HG03354 (cell line): ENCODE data around the gene TRUB2.
"Not testable (repeated sequence)": the region's sequence is repeated elsewhere in the genome, so short reads cannot be mapped to it uniquely, and the experiment has no call there.

ENCODE experiments used
- ATAC-seq: cut with Tn5 transposase; IDR thresholded peaks from one replicate; pipeline ENCODE4 v1.9.1; 2021; ENCODE audit warnings: mild to moderate bottlenecking; ENCODE audit not compliant: unreplicated experiment, poor library complexity, severe bottlenecking

The TRUB2 gene

GRCh38 chr9:128309551-128309950 lies 12.7 kb downstream of the TRUB2 start:
- no peak for ATAC-seq

GRCh38 chr9:128304971-128305288 lies 17.3 kb downstream of the TRUB2 start:
- no peak for ATAC-seq

DNA sequence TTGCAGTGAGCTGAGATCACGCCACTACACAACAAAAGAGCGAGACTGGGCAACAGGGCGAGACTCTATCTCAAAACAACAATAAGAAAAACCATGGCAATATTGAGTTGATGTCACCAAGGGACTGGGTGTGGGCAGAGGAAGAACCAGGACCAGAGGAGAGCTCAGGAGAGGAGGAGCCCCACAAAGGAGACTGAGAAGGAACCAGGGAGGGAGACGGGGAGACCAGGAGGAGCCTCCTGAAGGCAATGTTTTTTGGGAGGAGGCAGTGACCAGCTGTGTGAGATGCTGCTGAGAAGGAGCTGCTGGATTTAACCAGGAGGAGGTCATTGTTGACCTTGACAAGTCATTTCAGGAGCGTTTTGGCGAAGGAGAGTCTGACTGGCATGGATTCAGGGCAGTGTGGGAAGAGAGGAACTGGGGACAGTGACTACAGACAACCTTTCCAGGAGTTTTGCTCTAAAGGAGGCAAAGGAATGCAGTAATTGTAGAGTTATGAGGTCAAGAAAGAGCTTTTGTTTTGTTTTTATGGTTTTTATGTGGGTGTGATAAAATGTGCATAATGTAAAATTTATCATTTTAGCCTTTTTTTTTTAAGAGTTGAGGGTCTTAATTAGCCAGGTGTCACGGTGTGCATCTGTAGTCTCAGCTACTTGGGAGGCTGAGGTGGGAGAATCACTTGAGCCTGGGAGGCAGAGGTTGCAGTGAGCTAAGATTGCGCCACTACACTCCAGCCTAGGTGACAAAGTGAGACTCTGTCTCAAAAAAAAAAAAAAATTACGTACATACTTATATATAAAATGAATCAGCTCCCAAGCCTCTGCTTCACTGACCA lies 17.9 kb downstream of the TRUB2 start:
- ATAC-seq: no peak

GRCh38 chr9:128298535-128299482 lies 23.4 kb downstream of the TRUB2 start:
- ATAC-seq: no peak

GRCh38 chr9:128297221-128297773 lies 24.9 kb downstream of the TRUB2 start:
- ATAC-seq: no peak

DNA sequence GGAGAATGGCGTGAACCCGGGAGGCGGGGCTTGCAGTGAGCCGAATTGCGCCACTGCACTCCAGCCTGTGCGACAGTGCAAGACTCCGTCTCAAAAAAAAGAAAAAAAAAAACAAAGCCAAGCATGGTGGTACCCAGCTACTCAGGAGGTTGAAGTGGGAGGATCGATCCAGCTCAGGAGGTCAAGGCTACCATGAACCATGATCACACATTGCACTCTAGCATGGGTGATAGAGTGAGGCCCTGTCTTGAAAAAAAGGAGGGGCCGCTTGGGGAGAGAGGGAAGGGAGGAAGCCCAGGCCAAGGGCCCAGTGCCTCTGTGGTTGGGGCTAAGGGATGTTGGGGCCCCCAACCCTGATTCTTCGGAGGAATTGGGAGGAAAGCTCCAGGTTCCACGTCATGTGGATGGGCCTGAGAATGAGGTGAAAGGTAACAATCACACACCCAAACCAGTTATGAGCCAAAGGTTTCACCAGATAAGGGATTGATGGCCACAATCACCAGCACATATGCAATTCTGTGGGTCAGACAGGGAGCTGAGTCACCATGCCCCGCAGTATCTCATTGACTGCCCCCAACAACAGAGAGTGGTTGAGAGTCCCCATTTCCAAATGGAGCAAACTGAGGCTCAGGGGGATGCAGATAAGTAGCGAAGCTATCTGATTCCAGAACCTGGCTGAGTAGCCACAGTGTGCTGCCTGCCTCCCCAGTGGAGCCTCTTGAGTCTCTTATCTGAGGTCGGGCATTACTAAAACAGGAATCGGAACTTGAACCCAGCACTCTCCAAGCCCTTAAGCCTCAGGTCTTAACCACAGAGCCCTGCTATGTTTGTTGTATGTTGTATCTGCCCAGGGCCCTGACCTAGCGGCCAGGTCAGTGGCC lies 25.7 kb downstream of the TRUB2 start:
- ATAC-seq: no peak

- ATAC-seq: no peak
Observed at GRCh38 chr9:128294142-128294541, 28.1 kb downstream of the TRUB2 start.

DNA sequence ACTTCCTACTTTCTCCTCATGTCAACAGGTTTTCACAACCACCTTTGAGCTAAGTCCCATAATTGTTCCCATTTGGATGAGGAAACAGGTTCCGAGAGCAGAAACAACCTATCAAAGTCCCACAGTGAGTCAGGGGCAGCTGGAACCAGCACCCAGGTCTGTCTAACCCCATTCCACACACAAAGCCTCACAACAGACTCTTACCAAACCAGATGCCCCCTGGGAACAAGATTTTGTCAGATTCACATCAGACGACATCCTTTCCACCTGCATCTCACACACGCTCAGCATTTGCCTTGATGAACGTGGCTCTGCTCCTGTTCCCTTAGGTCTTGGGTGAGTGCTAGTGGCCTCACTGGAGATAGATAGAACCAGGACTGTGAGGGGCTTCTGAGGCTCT lies 29.2 kb downstream of the TRUB2 start:
- ATAC-seq: no peak

- ATAC-seq: no peak
Observed at GRCh38 chr9:128292009-128292408, 30.2 kb downstream of the TRUB2 start.

DNA sequence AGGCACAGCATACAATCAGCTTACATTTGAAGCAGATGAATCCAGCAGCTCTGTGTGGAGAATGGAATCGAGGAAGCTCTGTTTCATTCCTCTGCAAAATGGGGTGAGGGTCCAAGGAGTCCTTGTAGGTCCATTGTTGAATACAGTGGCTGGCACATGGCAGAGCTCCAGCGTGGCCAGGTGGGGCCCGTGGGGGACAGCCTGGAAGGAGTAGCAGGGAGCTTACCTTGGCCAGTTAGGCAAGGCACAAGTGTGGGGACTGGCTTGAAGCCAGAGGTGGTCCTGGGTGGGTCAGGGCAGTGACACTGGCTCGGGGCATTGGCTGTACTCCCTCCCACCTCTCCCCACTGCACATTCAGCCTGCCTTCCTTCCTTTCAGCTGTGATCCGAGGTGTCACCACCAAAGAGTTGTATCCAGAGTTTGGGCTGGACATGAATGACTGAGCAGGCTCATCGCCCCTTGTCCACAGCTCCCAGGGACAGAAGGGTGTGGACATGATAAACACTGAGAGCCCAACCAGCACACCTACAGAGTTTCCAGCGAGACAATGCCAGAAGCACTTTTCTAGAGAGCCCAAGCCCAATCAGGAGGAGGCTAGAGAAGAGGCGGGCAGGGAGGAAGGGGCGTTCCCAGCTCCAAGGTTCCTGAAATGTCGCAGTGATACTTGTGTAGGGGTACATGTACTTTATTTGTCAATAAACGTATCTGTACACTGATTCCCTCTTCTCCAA lies 33.8 kb downstream of the TRUB2 start:
- no peak for ATAC-seq

DNA sequence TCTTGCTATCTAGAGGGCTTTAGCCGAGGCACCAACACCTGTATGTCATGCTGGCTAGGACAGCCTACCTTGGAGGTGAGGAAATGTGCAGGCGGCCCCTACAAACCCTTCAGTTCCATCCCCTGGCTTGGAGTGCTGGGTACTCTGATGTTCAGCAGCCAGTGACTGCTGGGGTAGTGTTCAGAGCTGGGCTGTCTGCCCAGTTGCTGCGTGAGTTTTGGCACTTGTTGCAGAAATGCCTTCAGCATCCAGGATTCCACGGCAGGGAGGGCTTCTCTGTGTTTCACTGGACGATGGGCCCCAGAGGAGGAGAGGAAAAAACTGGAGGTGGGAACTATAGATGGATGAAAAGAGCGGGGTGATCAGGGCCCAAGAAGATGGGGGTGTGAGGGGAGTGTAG lies 35.8 kb downstream of the TRUB2 start:
- ATAC-seq: no peak

GRCh38 chr9:128285033-128285784 lies 37.0 kb downstream of the TRUB2 start:
- no peak for ATAC-seq

DNA sequence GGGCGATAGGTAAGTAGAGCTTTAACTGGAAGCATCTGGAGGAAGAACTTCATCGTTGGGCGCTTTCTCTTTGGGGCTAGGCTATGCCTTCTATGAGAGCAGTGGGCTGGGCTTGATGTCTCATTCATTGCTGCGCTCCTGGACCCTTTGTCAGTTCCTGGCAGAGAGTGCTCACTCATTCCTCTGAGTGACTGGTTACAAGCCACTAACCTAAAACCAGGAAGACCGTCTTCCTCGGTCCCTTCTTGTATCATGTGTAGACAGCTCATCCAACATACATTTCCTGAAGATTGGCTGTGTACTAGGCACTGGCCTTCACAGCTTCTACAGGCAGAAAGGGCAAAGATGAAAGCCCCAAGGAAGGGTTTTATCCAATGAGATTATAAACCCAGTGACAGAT lies 39.7 kb downstream of the TRUB2 start:
- no peak for ATAC-seq

DNA sequence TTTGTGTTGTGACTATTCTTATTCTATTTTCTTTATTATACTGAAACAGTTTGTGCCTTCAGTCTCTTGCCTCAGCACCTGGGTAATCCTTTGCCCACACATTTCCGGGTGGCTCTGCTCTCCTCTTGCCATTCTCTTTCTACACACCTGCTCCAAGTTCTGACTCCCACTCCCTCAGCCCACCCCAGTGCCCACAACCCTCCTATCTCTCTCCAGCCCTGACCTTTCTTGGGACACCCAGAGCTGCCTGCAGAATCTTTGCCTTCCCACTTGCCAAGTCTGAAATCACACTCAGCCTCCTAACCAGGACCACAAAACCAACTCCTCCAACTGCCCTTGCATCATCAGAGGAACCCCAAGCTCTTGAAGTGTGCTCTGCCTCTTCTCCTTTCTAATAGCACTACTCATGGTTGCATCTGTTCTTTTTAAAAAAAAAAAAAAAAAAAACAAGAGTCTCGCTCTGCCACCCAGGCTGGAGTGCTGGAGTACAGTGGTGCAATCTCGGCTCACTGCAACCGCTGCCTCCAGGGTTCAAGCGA lies 42.1 kb downstream of the TRUB2 start:
- ATAC-seq: no peak

DNA sequence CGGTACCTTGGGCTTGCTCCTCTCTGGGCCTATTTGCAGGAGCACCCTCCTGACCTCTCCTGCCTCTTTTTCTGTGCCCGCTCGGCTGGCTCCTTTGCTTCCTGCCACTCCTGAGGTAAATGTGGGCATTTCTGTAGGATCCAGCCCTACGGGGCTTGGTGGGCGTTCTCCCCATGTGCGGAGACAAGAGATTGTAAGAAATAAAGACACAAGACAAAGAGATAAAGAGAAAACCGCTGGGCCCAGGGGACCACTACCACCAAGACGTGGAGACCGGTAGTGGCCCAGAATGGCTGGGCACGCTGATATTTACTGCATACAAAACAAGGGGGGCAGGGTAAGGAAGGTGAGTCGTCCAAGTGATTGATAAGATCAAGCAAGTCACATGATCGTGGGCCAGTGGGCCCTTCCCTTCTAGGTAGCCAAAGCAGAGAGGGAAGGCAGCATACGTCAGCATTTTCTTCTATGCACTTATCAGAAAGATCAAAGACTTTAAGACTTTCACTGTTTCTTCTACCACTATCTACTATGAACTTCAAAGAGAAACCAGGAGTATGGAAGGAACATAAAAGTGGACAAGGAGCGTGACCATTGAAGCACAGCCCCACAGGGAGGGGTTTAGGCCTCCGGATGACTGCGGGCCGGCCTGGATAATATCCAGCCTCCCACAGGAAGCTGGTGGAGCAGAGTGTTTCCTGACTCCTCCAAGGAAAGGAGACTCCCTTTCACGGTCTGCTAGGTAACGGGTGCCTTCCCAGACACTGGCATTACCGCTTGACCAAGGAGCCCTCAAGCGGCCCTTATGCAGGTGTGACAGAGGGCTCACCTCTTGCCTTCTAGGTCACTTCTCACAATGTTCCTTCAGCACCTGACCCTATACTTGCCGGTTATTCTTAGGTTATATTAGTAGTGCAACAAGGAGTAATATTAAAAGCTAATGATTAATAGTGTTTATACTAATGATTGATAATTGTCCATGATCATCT lies 42.9 kb downstream of the TRUB2 start:
- ATAC-seq: not testable (repeated sequence)

DNA sequence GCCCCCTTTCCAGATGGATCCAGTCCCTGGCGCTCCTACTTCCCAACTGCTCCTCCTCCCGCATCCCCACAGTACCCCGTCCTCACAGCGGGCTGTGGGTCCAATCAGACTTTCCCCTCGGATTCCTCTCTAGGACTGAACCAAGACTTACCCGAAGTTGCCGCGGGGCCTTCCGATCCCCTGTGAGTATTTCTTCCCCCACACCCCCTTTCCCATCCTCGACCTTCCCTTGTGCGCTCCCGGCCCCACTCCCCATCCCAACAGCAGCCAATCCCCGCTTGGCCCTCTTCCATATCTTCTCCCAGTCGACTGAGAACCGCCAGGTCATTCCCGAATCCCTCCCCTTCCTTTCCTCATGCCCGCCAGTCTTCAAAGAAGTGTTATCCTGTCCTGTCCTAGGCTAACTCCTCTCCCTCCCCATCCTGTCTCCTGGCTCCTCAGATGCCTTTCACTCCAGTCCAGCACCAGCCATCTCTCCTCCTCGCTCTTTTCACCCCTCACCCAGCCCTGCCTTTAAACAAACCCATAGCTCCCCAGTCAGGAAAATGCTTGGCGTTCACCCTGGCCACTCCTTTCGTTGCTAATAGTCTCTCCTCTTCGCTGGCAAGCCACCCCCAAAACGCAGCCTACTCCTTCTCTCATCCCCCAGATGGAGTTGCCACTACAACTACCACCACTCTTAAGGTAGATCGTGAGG lies 45.5 kb downstream of the TRUB2 start:
- ATAC-seq: no peak
